H4 (cell line): Measurements from ENCODE around the gene FAM13A. TPM values are rescaled to one million over a fixed set of nuclear protein-coding genes. Genes with fewer than 3 reads are reported as not detected.

Source experiments
- DNase-seq: peaks from one replicate; pipeline ENCODE4 v3.0.0-alpha.2; 2015; ENCODE audit warnings: low spot score
- total RNA-seq: library from RNA; depleted of rRNA; stranded (reverse); fragments of >200 nt; shearing (Covaris generic); gene quantifications from 2 replicates; pipeline ENCODE4 v1.2.3, GENCODE V29; 2014

Gene FAM13A
- total RNA-seq, 1 experiment from 2014 or later = 17.1 TPM

DNA sequence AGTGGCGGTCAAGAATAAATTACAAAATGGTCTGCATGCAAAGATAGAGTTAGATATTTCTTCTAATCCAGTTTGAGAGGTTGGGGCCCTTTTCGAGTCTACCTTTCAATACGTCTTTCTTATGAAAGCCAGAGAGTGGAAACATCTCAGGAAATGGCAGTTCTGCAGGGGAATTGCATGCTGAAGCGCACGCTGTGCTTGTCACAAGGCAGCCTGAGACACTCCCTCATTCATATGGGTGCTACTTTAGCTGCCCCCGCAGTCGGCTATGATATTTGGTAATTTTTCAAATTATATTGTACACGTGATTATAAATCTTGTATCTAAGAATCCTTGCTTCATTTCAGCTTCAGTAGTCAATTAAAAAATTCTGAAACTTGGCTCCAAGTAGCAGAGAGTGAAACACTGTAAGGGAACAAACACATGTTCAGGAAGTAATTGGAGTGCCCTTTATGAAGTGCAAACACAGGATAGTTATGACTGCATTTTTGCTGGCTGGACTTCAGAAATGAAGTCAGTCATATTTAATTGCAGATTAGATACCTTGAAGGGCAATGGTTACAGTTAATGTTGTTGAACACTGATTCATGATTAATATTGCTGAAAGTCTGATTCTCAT lies 213.8 kb downstream of the FAM13A start:
- DNase-seq = no peak

DNA sequence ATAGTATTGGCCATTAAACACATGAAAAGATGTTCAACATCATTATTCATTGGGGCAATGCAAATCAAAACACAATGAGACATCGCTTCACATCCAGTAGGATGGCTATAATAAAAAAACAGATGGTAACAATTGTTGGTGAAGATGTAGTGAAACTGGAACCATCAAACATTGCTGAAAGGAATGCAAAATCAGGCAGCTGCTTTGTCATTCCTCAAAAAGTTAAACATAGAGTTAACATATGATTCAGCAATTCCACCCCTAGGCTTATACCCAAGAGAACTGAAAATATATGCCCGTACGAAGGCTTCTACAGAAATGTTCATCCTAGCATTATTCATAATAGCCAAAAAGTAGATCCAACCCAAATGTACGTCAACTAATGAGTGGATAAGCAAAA lies 215.3 kb downstream of the FAM13A start:
- no peak for DNase-seq

- DNase-seq = no peak
These were observed 220.8 kb downstream of the FAM13A start for GRCh38 chr4:88836216-88836615.

DNA sequence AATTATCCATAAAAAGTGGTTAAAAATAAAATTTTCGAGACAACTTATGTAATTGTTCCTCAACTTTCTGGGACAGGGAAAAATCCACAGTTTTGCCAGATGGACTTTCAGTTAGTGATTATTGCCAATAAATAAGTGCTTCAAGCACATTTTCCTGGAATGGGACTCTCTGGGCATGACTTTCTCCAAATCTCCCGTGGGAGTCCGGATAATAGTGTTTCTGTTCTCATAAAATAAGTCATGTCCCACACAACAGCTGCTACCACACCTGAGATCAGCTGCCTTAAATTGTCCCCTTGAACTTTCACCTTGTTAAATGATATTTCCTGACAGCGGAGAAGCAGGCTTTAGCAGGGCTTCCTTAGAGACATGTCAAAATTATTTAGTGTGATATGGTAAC lies 226.0 kb downstream of the FAM13A start:
- no peak for DNase-seq

DNA sequence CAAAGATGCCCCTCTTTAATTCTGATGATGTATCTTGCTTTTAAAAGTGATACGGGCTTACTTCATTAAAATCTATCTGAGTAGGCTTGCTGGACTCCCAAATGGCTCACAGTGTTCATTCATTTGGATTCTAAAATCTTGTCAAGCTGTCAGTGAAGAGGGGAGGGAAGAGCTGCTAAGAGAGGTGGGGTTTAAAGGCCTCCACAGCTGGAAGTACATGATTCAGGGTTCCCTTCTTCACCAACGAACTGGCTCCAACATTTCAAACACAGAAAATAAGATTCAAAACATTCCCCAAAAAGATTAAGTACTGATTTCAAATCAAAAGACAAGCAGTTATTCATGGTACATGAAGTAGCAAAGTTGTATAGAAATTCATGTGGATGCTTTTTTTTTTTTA lies 226.4 kb downstream of the FAM13A start:
- no peak for DNase-seq

GRCh38 chr4:88828842-88829571 lies 228.0 kb downstream of the FAM13A start:
- no peak for DNase-seq

- no peak for DNase-seq
These were observed 229.5 kb downstream of the FAM13A start for GRCh38 chr4:88827442-88827841.

DNA sequence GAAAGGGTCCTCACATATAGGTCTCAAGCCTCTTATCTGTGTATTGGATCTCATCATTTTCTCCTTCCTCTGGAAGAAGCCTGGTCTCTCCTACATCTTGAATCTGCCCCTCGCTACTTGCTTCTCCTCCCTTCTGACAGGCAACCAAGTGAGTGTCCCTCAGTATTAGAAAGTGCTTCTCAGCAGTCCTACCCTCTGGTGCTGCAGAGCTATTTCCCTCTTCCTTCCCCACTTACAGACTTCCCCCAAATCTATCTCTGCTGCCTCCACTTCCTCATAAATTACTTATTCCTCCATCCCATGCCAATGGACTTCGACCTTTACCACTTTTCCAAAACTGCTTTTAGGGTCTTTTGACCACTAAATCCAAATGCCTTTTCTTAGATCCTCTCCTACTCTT lies 230.2 kb downstream of the FAM13A start:
- no peak for DNase-seq

GRCh38 chr4:88825931-88826330 lies 231.1 kb downstream of the FAM13A start:
- no peak for DNase-seq

DNA sequence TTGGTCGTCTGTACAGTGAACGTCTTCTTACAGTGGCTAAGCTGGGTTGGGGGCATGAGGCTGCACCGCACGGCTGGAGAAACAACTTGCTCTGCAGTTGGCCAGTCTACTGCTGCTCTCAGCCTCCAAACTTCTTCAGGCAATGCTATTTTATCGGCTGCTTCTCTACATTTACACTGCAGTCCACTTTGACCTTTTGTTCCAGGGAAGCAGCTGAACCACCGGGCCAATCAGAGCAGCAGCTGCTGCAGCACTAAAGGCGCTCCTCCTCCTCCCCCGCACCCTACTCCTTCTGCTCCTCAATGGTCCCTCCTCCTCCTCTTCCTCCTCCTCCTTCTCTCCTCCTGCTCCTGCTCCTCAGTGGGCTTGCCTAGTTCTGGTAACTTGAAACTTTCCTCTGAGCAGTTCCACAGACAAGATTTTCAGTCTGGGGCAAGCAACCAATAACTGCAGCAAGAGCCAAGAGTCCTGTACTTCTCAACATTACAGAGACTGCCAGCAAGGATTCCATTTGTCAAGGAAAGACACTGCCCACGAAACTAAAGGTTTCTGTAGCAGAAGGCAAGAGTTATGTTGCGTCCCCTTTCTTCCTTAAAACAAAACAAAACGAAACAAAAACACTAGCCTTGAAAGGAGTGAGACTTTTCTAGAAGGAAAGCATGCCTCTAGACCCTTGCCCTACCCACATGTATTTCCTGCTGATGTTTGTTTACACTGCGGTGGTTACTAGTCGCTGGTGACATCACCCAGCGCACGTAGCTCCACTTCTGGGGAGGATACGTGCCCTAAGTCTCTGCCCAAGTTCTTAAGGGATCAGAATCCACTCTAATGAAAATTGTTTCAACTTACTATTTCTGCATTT lies 233.7 kb downstream of the FAM13A start:
- DNase-seq = peak; percentile 98

- no peak for DNase-seq
These were observed 234.8 kb downstream of the FAM13A start for GRCh38 chr4:88822034-88822789.

- no peak for DNase-seq
These were observed 235.5 kb downstream of the FAM13A start for GRCh38 chr4:88821522-88821921.

- DNase-seq = no peak
These were observed 236.1 kb downstream of the FAM13A start for GRCh38 chr4:88820698-88821415.

DNA sequence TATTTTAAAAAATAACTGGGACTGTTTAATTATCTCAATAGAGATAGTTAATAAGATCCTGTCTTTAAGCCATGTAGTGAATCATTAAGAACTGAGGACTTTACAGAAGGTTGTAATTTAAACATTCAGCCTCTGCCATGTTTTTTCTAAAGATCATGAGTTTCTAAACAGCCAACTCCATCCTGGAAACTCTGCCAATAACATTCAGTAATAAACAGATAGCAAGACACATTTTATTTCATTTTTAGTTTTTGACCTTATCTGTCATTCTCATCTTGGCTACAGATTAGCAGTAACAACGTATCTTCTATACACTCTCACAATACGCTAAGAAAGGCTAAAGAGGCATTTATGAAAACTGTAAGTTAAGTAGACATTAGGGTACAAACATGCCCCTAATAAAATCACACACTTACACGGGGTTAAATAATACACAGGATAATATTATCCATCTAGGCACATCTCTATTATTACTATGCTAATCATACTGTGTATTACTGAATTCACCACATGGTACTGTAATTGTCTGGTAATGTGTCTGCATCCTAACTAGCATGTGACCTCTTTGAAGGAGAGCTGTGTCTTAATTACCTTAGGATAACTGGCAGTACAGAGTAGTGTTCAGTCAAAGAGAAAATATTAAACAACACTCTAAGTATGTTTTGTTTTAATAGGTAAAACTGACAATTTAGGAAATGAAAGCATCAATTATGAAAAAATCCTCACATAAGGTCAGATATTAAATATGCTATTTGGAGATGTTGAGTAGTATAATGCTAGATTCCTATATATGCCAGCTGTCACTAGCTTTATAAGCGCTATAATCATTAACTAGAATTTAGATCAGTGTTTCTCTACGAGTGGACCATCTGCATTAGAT lies 236.9 kb downstream of the FAM13A start:
- DNase-seq = no peak

- peak; percentile 53 for DNase-seq
These were observed 238.1 kb downstream of the FAM13A start for GRCh38 chr4:88818631-88819470.

DNA sequence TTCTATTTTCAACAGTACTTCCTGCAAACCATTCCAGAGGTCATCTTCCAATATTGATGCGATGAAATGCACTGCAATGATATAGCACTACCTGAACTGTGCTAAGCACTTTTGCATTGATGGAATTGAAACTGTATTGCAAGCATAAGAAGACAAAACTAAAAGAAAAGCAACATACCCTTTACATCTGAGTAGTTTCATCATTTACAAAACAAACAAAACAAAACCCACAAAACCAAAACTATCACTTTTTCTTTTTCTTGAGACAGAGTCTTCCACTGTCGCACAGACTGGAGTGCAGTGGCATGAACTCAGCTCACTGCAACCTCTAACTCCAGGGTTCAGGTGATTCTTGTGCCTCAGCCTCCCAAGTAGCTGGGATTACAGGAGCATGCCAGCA lies 239.2 kb downstream of the FAM13A start:
- DNase-seq = no peak

GRCh38 chr4:88816360-88816759 lies 240.6 kb downstream of the FAM13A start:
- DNase-seq = no peak

- no peak for DNase-seq
These were observed 242.9 kb downstream of the FAM13A start for GRCh38 chr4:88814043-88814617.

DNA sequence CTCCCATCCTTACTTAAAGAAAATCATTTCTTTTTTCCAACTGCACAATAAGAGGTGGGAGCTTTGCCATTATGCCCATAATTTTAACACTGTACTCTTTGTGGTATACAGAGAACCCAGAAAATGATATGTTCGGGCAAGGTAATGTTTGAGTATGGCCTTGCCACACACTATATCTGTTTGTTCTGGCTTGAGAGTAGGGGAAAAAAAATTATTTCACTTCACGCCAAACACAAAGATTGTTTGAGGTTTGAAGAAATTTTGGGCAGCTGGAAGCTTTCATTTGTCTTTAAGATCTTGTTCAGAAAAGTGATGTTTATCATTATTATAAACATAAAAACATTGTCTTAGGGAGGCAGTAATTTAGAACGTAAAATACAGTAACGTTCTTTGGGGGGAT lies 244.0 kb downstream of the FAM13A start:
- no peak for DNase-seq
